NCI-H2029 (cell line): ENCODE results near the gene LYRM9.
"Not testable (repeated sequence)": the region's sequence is repeated elsewhere in the genome, so short reads cannot be mapped to it uniquely, and the experiment has no call there.

Source experiments
- DNase-seq: peaks from one replicate; lab custom pipeline; 2025; lab: John Stamatoyannopoulos, UW

LYRM9 gene

DNA sequence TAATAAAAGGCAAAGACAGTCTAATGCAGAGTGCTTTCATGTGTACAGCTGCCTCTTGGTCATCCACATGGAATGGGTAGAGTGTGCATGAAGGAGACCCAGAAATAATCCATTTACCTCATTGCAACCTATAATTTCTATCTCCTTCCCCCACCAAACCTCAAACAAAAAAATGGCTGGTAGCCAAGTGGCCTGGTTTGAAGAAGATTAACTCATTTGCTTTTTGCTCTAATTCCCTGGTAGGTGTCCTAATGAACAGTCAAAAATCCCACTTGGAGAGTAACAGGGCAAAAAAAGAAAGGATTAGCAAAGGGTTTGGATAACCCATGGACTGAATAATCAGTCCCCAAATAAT, 13.0 kb upstream of the LYRM9 start:
- DNase-seq: no peak

GRCh38 chr17:27905447-27906225, 12.5 kb upstream of the LYRM9 start:
- no peak for DNase-seq

- DNase-seq: no peak
Measured at GRCh38 chr17:27904534-27905446, 11.6 kb upstream of the LYRM9 start.

DNA sequence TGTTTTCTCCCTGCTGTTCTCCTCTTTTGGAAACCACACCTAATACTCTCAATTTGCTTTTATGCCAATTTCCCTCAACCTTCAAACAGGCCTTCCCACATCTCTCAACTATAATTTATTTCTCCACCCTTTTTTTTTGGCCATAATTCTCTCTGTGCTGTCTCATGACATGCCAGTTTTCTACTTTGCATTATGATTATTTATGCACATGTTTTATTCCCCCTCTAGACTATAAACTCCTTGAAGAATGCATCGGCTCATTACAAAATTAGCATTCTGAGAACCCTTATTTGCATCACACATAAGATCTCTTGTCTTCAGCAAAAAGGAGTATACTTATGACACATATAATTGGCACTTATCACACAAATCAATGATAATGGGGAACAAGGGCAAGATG, 10.9 kb upstream of the LYRM9 start:
- no peak for DNase-seq

GRCh38 chr17:27899525-27899924, 6.4 kb upstream of the LYRM9 start:
- DNase-seq: no peak

DNA sequence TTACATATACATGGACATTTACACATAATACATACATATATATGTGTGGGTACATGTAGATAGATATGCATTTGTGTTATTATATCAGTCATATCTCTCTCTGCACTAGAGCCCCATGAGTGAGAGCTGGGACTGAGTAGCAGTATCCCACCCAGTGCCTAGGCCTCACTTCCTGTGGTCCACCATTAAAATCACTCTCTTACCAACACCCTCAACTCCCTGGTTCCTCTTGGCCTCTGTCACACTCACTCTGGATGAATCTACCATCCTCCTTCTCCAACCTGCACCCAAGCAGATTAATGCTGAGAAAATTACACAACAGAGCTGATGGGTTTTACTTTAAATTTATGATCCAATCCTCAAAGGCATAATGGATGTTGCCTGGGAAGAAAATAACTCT, 4.9 kb upstream of the LYRM9 start:
- no peak for DNase-seq

DNA sequence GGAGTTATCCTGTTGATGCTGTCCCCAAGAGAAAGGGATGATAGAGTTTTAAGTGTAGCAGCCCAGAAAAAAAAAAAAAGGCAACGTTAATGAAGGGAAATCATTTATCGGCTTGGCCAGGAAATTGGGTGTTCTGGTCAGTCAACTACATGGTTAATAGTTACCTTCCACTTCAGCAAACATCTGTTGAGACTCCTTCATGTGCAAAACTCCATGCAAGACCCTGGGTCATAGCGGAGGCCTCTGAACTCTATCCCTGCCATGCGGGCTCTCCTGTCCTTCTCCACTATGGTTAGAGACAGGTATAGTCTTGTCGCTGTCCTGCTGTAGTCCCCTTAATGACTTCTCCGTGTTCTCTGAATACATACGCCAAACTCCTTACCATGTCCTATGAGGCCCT, 3.5 kb upstream of the LYRM9 start:
- DNase-seq: no peak

GRCh38 chr17:27895940-27896535, 2.9 kb upstream of the LYRM9 start:
- DNase-seq: no peak

- no peak for DNase-seq
Measured at GRCh38 chr17:27895123-27895895, 2.1 kb upstream of the LYRM9 start.

DNA sequence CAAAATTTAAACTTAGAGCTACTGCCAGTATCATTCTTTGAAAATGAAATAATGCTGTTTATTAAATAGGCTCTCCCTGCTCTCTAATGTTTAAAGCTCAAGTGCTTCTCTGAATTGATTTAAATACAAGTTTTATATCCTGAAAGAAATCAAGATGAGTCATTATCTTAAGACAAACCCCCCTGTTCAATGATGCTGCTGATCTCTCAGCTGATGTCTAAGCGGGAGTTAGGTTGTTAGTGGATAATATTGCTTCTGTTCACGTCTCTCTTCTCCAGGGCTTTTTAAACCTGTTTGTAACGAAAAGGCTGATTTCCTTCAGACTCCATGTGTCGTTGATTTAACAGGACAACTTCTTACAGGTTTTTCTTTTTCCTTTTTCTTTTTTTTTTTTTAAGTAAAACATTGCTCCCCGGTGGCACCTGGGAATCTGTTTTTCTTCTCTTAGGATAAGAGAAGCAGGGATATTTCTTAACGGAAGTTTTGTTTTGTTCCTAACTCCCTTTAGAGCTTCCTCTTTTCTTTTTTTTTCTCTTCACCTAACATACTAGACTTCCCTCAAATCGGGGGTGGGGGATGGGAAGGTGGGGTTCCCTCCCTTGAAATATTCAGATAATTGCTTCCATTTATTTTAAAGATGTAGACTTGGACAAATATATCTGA, 807 bp upstream of the LYRM9 start:
- no peak for DNase-seq

DNA sequence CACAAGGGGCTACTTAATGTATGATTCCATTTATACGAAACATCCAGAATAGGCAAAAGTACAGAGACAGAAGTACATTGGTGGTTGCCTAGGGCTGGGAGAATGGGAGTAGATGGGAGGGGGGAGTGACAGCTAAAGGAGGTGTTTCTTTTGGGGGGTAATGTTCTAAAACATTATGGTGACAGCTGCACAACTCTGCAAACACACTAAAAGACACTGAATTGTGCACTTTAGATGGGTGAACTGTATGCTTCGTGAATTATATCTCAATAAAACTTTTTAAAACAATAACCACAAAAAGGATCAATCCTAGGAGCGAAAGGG, 661 bp downstream of the LYRM9 start:
- DNase-seq: no peak

GRCh38 chr17:27891841-27892240, 1.3 kb downstream of the LYRM9 start:
- no peak for DNase-seq

- DNase-seq: no peak
Measured at GRCh38 chr17:27889711-27890251, 3.4 kb downstream of the LYRM9 start.

DNA sequence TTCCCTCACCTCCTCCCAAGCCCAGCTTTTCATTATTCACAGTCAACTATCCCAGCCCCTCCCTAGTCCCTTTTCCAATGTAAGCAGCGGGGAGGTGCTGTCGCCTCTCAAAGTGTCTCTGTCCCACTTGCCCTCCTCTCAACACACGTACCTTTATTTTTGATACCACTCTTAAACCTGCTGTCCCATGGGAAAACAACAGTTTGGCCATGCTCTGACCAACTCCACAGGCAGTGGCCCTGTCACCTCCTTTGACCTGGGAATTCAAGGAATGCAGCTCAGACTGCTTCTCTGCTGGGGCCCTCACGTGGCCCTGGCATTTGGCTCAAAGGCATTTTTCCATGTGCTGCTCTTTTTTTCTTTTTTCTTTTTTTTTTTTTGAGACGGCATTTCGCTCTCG, 4.2 kb downstream of the LYRM9 start:
- DNase-seq: no peak

DNA sequence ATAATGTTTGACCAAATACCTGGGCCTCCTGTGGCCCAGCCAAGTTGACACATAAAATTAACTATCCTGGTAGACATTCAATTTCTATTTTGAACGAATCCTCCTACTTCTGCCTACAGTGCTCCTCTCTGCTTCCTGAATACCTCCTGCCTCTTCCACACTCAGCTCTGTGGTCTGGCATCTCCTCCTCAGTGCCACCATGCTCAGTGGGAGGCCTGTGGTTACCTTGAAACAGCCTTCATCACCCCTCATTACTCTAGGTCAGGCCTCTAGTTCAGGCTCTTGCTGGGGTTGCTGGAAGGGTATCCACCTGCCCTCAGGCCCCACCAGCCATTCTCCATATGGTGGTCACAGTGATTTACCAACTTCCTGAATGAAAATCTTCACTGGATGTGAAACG, 5.1 kb downstream of the LYRM9 start:
- DNase-seq: no peak

DNA sequence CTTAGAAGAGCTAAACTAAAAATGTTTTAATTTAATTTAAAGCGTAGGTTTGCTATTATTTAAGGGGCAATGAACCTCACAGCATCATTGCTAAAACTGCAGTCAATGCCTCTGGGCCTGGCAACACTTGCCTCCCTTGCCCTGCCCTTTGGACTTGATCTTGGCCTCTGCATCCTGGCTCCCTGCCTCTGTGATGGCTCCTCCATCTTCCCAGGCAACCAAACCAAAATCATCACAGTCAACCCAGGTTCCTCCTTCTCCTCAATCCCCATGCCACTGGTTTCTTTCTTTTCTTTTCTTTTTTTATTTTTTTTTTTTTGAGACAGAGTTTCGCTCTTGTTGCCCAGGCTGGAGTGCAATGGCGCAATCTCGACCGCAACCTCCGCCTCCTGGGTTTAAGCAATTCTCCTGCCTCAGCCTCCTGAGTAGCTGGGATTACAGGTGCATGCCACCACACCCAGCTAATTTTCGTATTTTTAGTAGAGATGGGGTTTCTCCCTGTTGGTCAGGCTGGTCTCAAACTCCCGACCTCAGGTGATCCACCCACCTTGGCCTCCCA, 6.7 kb downstream of the LYRM9 start:
- DNase-seq: not testable (repeated sequence)

DNA sequence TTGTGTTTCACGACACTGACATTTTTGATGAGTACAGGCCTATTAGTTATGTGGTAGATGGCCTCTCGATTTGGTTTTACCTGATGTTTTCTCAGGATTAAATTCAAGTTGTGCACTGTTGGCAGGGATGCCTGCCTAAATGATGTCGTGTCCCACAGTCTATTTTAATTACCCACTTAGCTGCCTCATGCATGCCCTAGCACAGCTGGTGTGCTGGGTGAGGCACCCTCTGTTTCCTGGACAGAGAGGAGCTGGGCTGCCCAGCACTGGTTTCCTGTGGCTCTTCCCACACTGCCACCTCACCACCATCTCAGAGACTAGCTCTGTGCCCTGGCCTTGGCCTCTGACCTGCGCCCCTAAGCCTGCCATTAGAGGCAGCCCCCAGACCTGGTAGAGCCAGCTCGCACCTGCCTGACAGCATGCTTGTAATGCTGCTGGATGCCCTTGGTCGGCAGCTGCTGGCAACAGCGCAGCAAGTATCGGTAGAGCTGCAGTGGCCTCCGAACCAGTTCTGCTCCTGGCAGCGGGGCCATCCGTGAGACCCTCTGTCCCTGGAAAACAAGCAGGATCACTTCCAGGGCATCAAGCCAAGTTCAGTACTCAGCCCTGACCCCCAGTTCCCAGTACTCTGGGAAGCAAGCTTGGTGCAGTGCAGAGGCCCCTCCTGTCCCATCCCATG, 10.9 kb downstream of the LYRM9 start:
- DNase-seq: no peak

- DNase-seq: peak; percentile 27
Measured at GRCh38 chr17:27879987-27880608, 13.1 kb downstream of the LYRM9 start.

DNA sequence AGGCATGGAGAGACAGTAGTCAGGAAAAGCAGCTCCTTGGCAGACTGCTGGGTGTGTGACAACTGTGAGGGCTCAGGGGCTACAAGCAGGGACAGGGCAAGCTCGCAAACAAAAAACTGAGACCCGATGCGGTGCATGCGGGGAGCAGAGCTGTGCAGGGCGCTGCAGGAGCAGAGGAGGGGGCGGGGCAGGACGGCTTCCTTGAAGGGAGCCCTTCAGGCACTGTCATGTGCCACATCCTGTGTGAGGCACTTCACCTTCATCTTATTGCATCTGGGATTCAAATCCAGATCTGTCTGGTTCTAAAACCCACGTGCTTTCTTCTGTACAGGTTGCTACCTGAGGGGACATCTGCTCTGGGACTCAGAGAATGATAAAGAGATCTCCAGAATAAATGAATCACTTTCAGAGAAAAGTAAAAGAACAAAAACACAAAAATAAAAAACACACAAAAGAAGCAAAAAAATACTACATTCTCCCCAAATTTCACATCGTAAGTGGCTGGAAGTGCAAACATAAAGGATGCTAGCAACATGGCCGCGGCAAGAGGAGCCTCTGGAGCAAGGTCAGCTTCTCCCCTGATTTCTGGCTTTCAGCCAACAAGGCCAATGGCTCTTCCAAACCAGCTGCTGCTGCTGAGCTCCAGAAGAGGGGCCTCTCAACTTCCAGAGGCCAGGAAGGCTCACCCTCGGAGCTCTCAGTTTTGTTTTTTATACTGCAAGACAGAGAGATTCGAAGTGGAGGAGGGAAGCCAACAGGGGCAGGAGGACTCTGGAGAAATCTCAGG, 14.2 kb downstream of the LYRM9 start:
- no peak for DNase-seq
